ENCODE measurements around the gene DNAJB14.

- TF ChIP-seq, protein P1, sequence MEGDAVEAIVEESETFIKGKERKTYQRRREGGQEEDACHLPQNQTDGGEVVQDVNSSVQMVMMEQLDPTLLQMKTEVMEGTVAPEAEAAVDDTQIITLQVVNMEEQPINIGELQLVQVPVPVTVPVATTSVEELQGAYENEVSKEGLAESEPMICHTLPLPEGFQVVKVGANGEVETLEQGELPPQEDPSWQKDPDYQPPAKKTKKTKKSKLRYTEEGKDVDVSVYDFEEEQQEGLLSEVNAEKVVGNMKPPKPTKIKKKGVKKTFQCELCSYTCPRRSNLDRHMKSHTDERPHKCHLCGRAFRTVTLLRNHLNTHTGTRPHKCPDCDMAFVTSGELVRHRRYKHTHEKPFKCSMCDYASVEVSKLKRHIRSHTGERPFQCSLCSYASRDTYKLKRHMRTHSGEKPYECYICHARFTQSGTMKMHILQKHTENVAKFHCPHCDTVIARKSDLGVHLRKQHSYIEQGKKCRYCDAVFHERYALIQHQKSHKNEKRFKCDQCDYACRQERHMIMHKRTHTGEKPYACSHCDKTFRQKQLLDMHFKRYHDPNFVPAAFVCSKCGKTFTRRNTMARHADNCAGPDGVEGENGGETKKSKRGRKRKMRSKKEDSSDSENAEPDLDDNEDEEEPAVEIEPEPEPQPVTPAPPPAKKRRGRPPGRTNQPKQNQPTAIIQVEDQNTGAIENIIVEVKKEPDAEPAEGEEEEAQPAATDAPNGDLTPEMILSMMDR (IDR thresholded peaks at IDR 0.05; ENCODE audit: extremely low read depth in 1 of 2, insufficient read depth in 1 of 2, low read depth in 1 of 2, low read length in 2 of 2): no peak
- no peak for TF ChIP-seq POLR2A (IDR thresholded peaks at IDR 0.05; ENCODE audit: low read depth, low read length)
Observed at GRCh38 chr4:99876946-99877345, 69.5 kb downstream of the DNAJB14 start.

Measured in endothelial cell of umbilical vein (primary cell).